HUES6 (cell line): Measurements from ENCODE around the gene KIAA0825.

ENCODE experiments used
- H3K27ac ChIP-seq: 2 replicates; pipeline ENCODE4 v1.7.0; 2013; ENCODE audit warnings: low read depth, mild to moderate bottlenecking, low read length, inconsistent platforms
- H3K27me3 ChIP-seq: 2 replicates; pipeline ENCODE4 v1.6.1; 2013; ENCODE audit warnings: low read length; ENCODE audit not compliant: control insufficient read depth, insufficient read depth
- H3K36me3 ChIP-seq: 2 replicates; pipeline ENCODE4 v1.6.1; 2013; ENCODE audit warnings: low read length; ENCODE audit not compliant: control insufficient read depth, insufficient read depth
- H3K4me1 ChIP-seq: 2 replicates; pipeline ENCODE4 v1.6.1; 2013; ENCODE audit warnings: low read length; ENCODE audit not compliant: control insufficient read depth, insufficient read depth
- H3K4me3 ChIP-seq: 2 replicates; pipeline ENCODE4 v1.5.1; 2013; ENCODE audit warnings: low read depth, low read length
- H3K9ac ChIP-seq: one replicate; pipeline ENCODE4 v1.6.1; 2013; ENCODE audit warnings: mild to moderate bottlenecking, low read length
- H3K9me3 ChIP-seq: 2 replicates; pipeline ENCODE4 v1.6.1; 2013; ENCODE audit warnings: low read depth, low read length; ENCODE audit not compliant: control insufficient read depth, insufficient read depth

The KIAA0825 gene

DNA sequence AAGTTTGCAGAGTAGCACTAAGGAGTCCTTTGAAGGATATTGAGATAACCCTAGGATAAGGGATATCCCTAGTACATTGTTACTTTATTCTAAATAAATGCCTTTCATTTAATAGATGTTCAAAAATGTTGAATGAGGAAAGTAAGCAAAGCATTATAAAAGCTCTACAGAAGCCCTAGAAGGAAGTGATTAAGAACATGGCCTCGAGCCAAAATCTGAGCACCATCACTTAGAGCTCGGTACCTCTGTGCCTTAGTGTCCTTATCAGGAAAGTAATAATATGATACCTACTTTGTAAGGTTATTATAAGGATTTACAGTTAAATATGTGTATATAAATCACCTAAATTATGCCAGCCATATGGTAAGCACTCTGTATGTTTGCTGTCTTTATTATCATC is 242.6 kb downstream of the KIAA0825 start:
- Histone ChIP-seq H3K4me3 (no peak overlapping the region), H3K27ac (no peak overlapping the region), H3K36me3 (no peaks in the 10 kb centered on the region), H3K4me1 (peaks cover 10% of the 10 kb centered on the region; the same call in 1 of the 2 replicates), H3K9me3 (0 out of 2 replicates have a peak, but pooled peaks cover 2% of the 10 kb centered on the region), H3K9ac (no peak overlapping the region), H3K27me3 (no peaks in the 10 kb centered on the region)

- no peak overlapping the region for H3K9ac ChIP-seq
- no peak overlapping the region for H3K27ac ChIP-seq
- H3K9me3 ChIP-seq = 0 out of 2 replicates have a peak, but pooled peaks cover 2% of the 10 kb centered on the region
- no peaks in the 10 kb centered on the region for H3K27me3 ChIP-seq
- no peak overlapping the region for H3K4me3 ChIP-seq
- peaks cover 10% of the 10 kb centered on the region; the same call in 1 of the 2 replicates for H3K4me1 ChIP-seq
- H3K36me3 ChIP-seq = no peaks in the 10 kb centered on the region
Observed at GRCh38 chr5:94374336-94374735, 244.1 kb downstream of the KIAA0825 start.

GRCh38 chr5:94367900-94368299 is 250.5 kb downstream of the KIAA0825 start:
- Histone ChIP-seq H3K27me3 (no peaks in the 10 kb centered on the region), H3K9ac (no peak overlapping the region), H3K4me1 (peaks cover 8% of the 10 kb centered on the region), H3K36me3 (no peaks in the 10 kb centered on the region), H3K4me3 (no peak overlapping the region), H3K9me3 (peaks cover 3% of the 10 kb centered on the region; the same call in 1 of the 2 replicates), H3K27ac (no peak overlapping the region)

- H3K27ac ChIP-seq = no peak overlapping the region
- H3K4me1 ChIP-seq = peaks cover 9% of the 10 kb centered on the region
- no peaks in the 10 kb centered on the region for H3K36me3 ChIP-seq
- no peak overlapping the region for H3K4me3 ChIP-seq
- H3K27me3 ChIP-seq = no peaks in the 10 kb centered on the region
- H3K9me3 ChIP-seq = peaks cover 3% of the 10 kb centered on the region; the same call in 1 of the 2 replicates
- H3K9ac ChIP-seq = no peak overlapping the region
Observed at GRCh38 chr5:94366811-94367210, 251.6 kb downstream of the KIAA0825 start.

- peak overlapping the region; percentile 72 for H3K9ac ChIP-seq
- peak overlapping the region; percentile 88 for H3K4me3 ChIP-seq
- H3K9me3 ChIP-seq = peaks cover 3% of the 10 kb centered on the region; the same call in 1 of the 2 replicates
- peak overlapping the region; percentile 95 for H3K27ac ChIP-seq
- H3K4me1 ChIP-seq = peaks cover 9% of the 10 kb centered on the region
- peaks cover 18% of the 10 kb centered on the region; the same call in 1 of the 2 replicates for H3K36me3 ChIP-seq
- H3K27me3 ChIP-seq = no peaks in the 10 kb centered on the region
Observed at GRCh38 chr5:94362857-94363256, 255.5 kb downstream of the KIAA0825 start.

GRCh38 chr5:94361832-94362796 is 256.3 kb downstream of the KIAA0825 start:
- peak overlapping the region; percentile 88 for H3K4me3 ChIP-seq
- H3K36me3 ChIP-seq = peaks cover 24% of the 10 kb centered on the region; the same call in 1 of the 2 replicates
- peak overlapping the region; percentile 98 for H3K9ac ChIP-seq
- no peaks in the 10 kb centered on the region for H3K27me3 ChIP-seq
- H3K4me1 ChIP-seq = peaks cover 12% of the 10 kb centered on the region
- H3K9me3 ChIP-seq = peaks cover 3% of the 10 kb centered on the region; the same call in 1 of the 2 replicates
- H3K27ac ChIP-seq = peak overlapping the region; percentile 95

GRCh38 chr5:94361161-94361560 is 257.2 kb downstream of the KIAA0825 start:
- peaks cover 12% of the 10 kb centered on the region for H3K4me1 ChIP-seq
- H3K36me3 ChIP-seq = peaks cover 29% of the 10 kb centered on the region; the same call in 1 of the 2 replicates
- H3K9ac ChIP-seq = peak overlapping the region; percentile 98
- H3K9me3 ChIP-seq = peaks cover under 1% of the 10 kb centered on the region; the same call in 1 of the 2 replicates
- peak overlapping the region; percentile 95 for H3K27ac ChIP-seq
- H3K27me3 ChIP-seq = no peaks in the 10 kb centered on the region
- H3K4me3 ChIP-seq = peak overlapping the region; percentile 88

GRCh38 chr5:94360382-94361130 is 257.8 kb downstream of the KIAA0825 start:
- Histone ChIP-seq H3K4me1 (peaks cover 18% of the 10 kb centered on the region), H3K36me3 (peaks cover 31% of the 10 kb centered on the region), H3K27me3 (no peaks in the 10 kb centered on the region), H3K9me3 (no peaks in the 10 kb centered on the region), H3K4me3 (peak overlapping the region; percentile 88), H3K27ac (peak overlapping the region; percentile 95), H3K9ac (peak overlapping the region; percentile 98)

DNA sequence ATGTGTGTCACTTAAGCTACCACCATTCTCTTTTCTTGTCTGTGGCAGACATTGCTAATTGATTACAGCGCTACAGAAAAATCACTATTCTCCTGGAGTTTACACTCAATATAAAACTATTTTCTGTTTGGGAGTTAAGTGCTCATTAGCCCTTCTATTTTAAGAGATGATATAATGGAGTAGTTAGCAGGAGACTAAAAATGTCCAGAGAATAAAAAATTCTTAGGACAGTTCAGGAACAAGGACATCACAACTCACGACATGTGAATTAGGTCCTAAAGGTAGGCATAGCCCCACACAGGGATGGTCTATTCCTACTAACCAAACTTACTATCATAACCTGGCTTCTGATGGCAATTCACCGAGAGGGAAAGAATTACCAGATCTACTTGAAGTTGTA is 258.5 kb downstream of the KIAA0825 start:
- Histone ChIP-seq H3K27me3 (no peaks in the 10 kb centered on the region), H3K9me3 (no peaks in the 10 kb centered on the region), H3K4me1 (peaks cover 20% of the 10 kb centered on the region), H3K9ac (peak overlapping the region; percentile 98), H3K4me3 (peak overlapping the region; percentile 88), H3K36me3 (peaks cover 34% of the 10 kb centered on the region), H3K27ac (peak overlapping the region; percentile 95)

- Histone ChIP-seq H3K27ac (peak overlapping the region; percentile 92), H3K36me3 (peaks cover 47% of the 10 kb centered on the region), H3K9ac (peak overlapping the region; percentile 16), H3K4me3 (peak overlapping the region; percentile 42; the same call in 1 of the 2 replicates), H3K27me3 (no peaks in the 10 kb centered on the region), H3K9me3 (peaks cover 4% of the 10 kb centered on the region; the same call in 1 of the 2 replicates), H3K4me1 (peaks cover 26% of the 10 kb centered on the region)
Observed at GRCh38 chr5:94355811-94356210, 262.6 kb downstream of the KIAA0825 start.
